ENCODE data around the gene UFSP2.

UFSP2 gene

GRCh38 chr4:185357211-185357610 is 68.6 kb downstream of the UFSP2 start:
- TF ChIP-seq TARDBP (IDR thresholded peaks at IDR 0.05) = no peak
- no peak for TF ChIP-seq PKNOX1 (IDR thresholded peaks at IDR 0.05)
- TF ChIP-seq BHLHE40 (IDR thresholded peaks at IDR 0.05; ENCODE audit: borderline replicate concordance) = no peak
- TF ChIP-seq ZNF384 (IDR thresholded peaks at IDR 0.05) = no peak
- TF ChIP-seq ARNT (IDR thresholded peaks at IDR 0.05) = no peak
- no peak for TF ChIP-seq SP1 (IDR thresholded peaks at IDR 0.05)
- no peak for TF ChIP-seq FOXA1 (IDR thresholded peaks at IDR 0.05)
- ChIA-PET POLR2A (no interaction called here), CTCF (no interaction called here)
- no peak for DNase-seq (ENCODE audit: extremely low spot score)

GRCh38 chr4:185352741-185353140 is 73.0 kb downstream of the UFSP2 start:
- ChIA-PET CTCF (no interaction called here), POLR2A (interaction anchor here (0.7 kb wide), 1 partner anchor 18 kb away, joined by 3 read pairs; no protein-coding TSS in a partner anchor)
- TF ChIP-seq BHLHE40 (IDR thresholded peaks at IDR 0.05; ENCODE audit: borderline replicate concordance) = no peak
- no peak for TF ChIP-seq FOXM1 (IDR thresholded peaks at IDR 0.05; ENCODE audit: borderline replicate concordance)
- TF ChIP-seq TARDBP (IDR thresholded peaks at IDR 0.05) = no peak
- TF ChIP-seq NFRKB (IDR thresholded peaks at IDR 0.05) = no peak
- no peak for TF ChIP-seq CTBP1 (IDR thresholded peaks at IDR 0.05; ENCODE audit: borderline replicate concordance)
- TF ChIP-seq L3MBTL2 (conservative IDR thresholded peaks at IDR 0.05) = no peak
- TF ChIP-seq LEF1 (IDR thresholded peaks at IDR 0.05; ENCODE audit: borderline replicate concordance) = no peak
- TF ChIP-seq FOXA1 (IDR thresholded peaks at IDR 0.05) = no peak
- TF ChIP-seq FOXK2 (IDR thresholded peaks at IDR 0.05) = no peak
- TF ChIP-seq SP1 (IDR thresholded peaks at IDR 0.05) = no peak
- no peak for TF ChIP-seq PKNOX1 (IDR thresholded peaks at IDR 0.05)
- TF ChIP-seq ELF4 (IDR thresholded peaks at IDR 0.05) = no peak
- TF ChIP-seq HDGF (IDR thresholded peaks at IDR 0.05; ENCODE audit: borderline replicate concordance) = no peak
- TF ChIP-seq ZNF384 (IDR thresholded peaks at IDR 0.05) = no peak
- no peak for TF ChIP-seq SUZ12 (IDR thresholded peaks at IDR 0.05)

GRCh38 chr4:185352202-185352601 is 73.6 kb downstream of the UFSP2 start:
- no peak for TF ChIP-seq ARNT (IDR thresholded peaks at IDR 0.05)
- no peak for TF ChIP-seq PKNOX1 (IDR thresholded peaks at IDR 0.05)
- TF ChIP-seq FOXK2 (IDR thresholded peaks at IDR 0.05) = no peak
- TF ChIP-seq BHLHE40 (IDR thresholded peaks at IDR 0.05; ENCODE audit: borderline replicate concordance) = no peak
- no peak for TF ChIP-seq FOXM1 (IDR thresholded peaks at IDR 0.05; ENCODE audit: borderline replicate concordance)
- no peak for TF ChIP-seq LEF1 (IDR thresholded peaks at IDR 0.05; ENCODE audit: borderline replicate concordance)
- TF ChIP-seq HDGF (IDR thresholded peaks at IDR 0.05; ENCODE audit: borderline replicate concordance) = no peak
- no peak for TF ChIP-seq L3MBTL2 (conservative IDR thresholded peaks at IDR 0.05)
- TF ChIP-seq NFRKB (IDR thresholded peaks at IDR 0.05) = no peak
- no peak for TF ChIP-seq FOXA1 (IDR thresholded peaks at IDR 0.05)
- no peak for TF ChIP-seq CTBP1 (IDR thresholded peaks at IDR 0.05; ENCODE audit: borderline replicate concordance)
- TF ChIP-seq SP1 (IDR thresholded peaks at IDR 0.05) = no peak
- TF ChIP-seq ZNF384 (IDR thresholded peaks at IDR 0.05) = no peak
- no peak for TF ChIP-seq TARDBP (IDR thresholded peaks at IDR 0.05)
- CTCF ChIA-PET = no interaction called here
- POLR2A ChIA-PET = interaction anchor here (0.7 kb wide), 1 partner anchor 17 kb away, joined by 3 read pairs; no protein-coding TSS in a partner anchor
- no peak for DNase-seq (ENCODE audit: extremely low spot score)

More at GRCh38 chr4:185352741-185353140, 73.0 kb downstream of the UFSP2 start:
- no peak for DNase-seq (ENCODE audit: extremely low spot score)

GRCh38 chr4:185351691-185352090 is 74.1 kb downstream of the UFSP2 start:
- no peak for TF ChIP-seq SUZ12 (IDR thresholded peaks at IDR 0.05)
- no peak for TF ChIP-seq FOXA1 (IDR thresholded peaks at IDR 0.05)
- no peak for TF ChIP-seq ZNF384 (IDR thresholded peaks at IDR 0.05)
- no peak for TF ChIP-seq FOXK2 (IDR thresholded peaks at IDR 0.05)
- no peak for TF ChIP-seq HDGF (IDR thresholded peaks at IDR 0.05; ENCODE audit: borderline replicate concordance)
- TF ChIP-seq TARDBP (IDR thresholded peaks at IDR 0.05) = no peak
- CTCF ChIA-PET = no interaction called here
- POLR2A ChIA-PET = no interaction called here

More at GRCh38 chr4:185351691-185352090, 74.1 kb downstream of the UFSP2 start:
- no peak for DNase-seq (ENCODE audit: extremely low spot score)
